ENCODE data around the gene CSNK2B.

CSNK2B gene

GRCh38 chr6:31636698-31637596 is 28.9 kb upstream of the CSNK2B start:
- no peak for DNase-seq (ENCODE audit: low read depth in 2 of 2, low spot score in 1 of 2)

GRCh38 chr6:31639043-31639442 is 26.8 kb upstream of the CSNK2B start:
- no peak for DNase-seq (ENCODE audit: low read depth in 2 of 2, low spot score in 1 of 2)

DNA sequence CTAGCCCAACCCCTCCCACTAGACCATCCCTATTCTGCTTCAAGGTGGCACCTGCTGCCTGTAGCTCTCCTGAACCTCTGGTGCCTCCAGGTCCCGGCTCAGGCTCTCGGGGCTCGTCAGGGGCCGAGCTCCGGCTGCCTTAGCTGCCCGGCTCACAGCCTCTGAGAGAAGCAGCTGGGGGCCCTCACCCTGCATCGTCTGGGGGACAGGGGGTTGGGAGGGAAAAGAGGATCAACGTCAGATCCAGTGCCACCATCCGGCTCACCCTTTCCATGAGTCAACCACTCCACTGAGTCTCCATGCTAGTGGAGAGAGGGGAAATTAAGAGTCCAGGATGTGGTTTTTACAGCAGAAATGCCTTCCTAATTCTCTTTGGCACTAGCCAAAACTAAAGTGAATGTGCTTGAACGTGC is 26.4 kb upstream of the CSNK2B start:
- DNase-seq (ENCODE audit: low read depth in 2 of 2, low spot score in 1 of 2), result no peak

- no peak for DNase-seq (ENCODE audit: low read depth in 2 of 2, low spot score in 1 of 2)
Observed at GRCh38 chr6:31640612-31641011, 25.3 kb upstream of the CSNK2B start.

- no peak for DNase-seq (ENCODE audit: low read depth in 2 of 2, low spot score in 1 of 2)
Observed at GRCh38 chr6:31641370-31641769, 24.5 kb upstream of the CSNK2B start.

DNA sequence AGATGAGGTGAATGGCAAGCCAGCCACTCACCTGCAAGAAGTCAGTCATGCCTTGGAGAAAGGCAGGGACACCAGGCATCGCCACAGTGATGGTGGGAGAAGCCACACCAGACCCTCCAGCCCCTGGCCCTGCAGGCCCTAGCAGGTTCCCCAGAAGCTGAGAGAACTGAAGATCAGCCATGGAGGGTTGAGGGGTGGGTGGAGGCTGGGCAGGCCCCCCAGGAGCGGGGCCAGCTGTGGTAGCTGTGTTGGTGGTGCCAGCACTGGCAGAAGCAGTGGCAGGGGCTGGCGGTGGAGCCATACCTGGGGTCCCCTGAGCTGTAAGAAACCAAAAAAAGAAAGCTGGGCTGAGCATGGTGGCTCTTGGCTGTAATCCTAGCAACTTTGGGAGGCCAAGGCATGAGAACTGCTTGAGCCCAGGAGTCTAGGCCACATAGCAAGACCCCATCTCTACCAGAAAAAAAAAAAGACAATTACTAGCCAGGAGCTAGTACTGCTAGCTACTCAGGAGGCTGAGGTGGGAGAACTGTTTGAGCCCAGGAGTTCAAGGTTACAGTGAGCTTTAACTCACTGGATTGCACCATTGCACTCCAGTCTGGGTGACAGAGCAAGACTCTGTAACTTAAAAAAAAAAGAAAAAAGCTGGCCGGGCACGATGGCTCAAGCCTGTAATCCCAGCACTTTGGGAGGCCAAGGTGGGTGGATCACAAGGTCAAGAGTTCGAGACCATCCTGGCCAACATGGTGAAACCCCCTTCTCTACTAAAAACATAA is 22.9 kb upstream of the CSNK2B start:
- no peak for DNase-seq (ENCODE audit: low read depth in 2 of 2, low spot score in 1 of 2)

- DNase-seq (ENCODE audit: low read depth in 2 of 2, low spot score in 1 of 2), result no peak
Observed at GRCh38 chr6:31643818-31644454, 21.9 kb upstream of the CSNK2B start.

GRCh38 chr6:31645325-31645724 is 20.6 kb upstream of the CSNK2B start:
- DNase-seq (ENCODE audit: low read depth in 2 of 2, low spot score in 1 of 2), result no peak

GRCh38 chr6:31651602-31652191 is 14.2 kb upstream of the CSNK2B start:
- DNase-seq (ENCODE audit: low read depth in 2 of 2, low spot score in 1 of 2), result no peak

DNA sequence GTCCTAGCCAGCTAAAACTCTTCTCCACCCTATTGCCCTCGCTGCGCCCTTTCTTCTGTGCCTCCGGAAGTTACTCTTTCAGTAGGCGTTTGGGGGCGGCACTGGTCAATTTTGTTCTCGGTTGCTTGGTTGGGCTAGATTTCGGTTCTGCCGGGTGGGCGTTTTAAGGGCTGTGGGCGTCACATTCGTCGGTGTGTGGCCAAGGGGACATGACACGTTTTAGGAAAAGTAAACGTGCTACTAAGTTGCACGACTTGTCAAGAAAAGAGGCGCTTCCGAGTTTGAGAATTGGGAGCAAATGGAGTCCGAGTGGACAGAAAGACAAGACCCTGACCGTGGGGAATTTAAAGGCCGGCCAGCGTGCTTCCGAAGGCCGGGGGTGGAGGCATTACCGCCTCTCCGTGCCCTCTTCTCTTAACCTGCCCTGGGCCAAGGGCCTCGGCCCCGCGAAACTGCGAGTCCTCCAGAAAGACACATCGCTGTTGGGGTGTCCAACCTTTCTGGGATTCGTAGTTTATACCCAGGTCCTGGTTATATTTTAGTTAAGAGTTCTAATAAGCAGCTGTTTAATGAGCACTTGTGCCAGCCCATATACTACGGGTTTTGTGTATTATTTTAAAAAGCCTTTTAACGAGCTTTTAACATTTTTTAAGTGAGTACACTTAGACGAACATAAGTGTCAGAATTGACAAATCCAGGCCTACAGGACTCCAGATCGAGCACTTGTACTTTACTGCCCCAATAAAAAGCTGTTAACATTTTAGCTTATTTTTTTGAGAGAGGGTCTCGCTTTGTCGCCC is 12.8 kb upstream of the CSNK2B start:
- DNase-seq (ENCODE audit: low read depth in 2 of 2, low spot score in 1 of 2), result peak in 1 of 2 donors; percentile 84

GRCh38 chr6:31654574-31655348 is 11.1 kb upstream of the CSNK2B start:
- no peak for DNase-seq (ENCODE audit: low read depth in 2 of 2, low spot score in 1 of 2)

DNA sequence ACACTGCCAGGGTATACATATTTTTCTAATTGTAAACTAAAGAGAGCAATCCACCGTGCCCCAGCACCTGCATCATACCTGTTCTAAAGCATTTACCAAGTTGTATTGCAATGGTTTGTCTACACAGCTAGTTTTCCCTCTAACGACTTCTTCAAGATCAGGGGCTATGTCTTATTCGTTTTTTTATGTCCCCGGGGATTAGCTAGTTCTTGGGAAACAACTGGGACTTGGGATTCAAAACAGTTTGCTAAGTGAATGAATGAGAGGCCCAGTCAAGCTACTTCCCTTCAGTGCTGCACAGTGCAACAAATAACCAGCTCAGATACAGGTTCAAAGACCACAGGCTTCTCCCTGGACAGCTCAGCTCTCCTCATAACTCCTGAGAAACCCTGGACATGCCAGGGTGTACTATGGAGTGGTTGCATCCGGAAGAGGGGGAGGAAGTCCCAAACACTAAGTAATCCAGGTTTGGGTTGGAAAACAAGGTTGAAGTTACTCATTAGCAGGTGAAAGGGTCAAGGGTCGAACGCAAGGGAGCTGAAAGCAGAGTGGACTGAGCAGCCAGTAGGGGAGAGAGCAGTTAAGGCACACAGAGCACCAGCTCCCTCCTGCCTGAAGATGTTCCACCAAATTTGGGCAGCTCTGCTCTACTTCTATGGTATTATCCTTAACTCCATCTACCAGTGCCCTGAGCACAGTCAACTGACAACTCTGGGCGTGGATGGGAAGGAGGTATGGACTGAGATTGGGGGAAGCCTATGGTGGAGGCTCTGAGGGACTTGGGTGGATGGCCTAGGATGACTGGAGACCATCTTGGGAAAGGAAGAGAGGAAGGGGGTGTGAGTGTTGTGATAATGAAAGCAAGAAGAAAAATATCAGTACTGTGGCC is 10.3 kb upstream of the CSNK2B start, which contains the start of gene APOM:
APOM (plus strand) TSS at position 546 of the 889 bp plus-strand sequence; CDS start at position 619, 73 bp downstream.
- no peak for DNase-seq (ENCODE audit: low read depth in 2 of 2, low spot score in 1 of 2)

- no peak for DNase-seq (ENCODE audit: low read depth in 2 of 2, low spot score in 1 of 2)
Observed at GRCh38 chr6:31657406-31658157, 8.3 kb upstream of the CSNK2B start.

- no peak for DNase-seq (ENCODE audit: low read depth in 2 of 2, low spot score in 1 of 2)
Observed at GRCh38 chr6:31658158-31658688, 7.7 kb upstream of the CSNK2B start.

DNA sequence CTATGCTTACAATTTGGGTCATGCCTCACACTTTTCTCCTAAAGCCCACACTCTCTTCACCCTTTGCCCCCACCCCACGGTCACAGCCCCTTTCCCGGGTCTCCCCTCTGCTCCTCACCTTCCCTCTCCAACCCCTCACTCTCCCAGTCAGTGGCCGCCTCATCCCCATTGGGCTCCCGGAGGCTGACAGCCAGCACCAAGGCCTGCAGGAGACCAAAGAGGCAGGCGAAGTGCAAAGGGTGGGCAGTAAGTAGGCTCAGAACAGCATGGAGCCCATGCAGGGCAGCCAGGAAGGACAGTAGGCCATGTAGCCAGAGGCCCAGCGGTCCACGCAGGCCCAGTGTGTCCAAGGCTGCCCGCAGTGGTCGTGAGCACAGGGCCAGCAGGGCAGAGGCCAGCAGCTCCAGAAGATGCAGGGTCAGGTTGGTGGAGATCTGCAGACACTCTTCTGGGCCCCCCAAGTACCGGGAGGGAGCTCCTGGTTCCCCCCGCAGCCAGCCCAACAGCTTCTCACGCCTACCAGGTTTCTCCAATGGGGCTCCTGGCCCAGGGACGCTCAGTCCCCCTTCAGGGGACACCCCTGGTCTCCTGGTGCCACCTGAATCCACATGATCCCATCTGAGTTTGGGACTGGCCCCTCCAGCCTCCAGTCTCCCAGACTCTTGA is 6.8 kb upstream of the CSNK2B start:
- DNase-seq (ENCODE audit: low read depth in 2 of 2, low spot score in 1 of 2), result no peak

- no peak for DNase-seq (ENCODE audit: low read depth in 2 of 2, low spot score in 1 of 2)
Observed at GRCh38 chr6:31659649-31660380, 6.1 kb upstream of the CSNK2B start.

All from stimulated activated CD8-positive, alpha-beta memory T cell treated with anti-CD3 and anti-CD28 coated beads, Interleukin-4, amount 100 ng/mL, for 4 hours (primary cell).